Uterus (tissue), 2 donors: ENCODE results near the gene AMOTL1.

Experiments used
- CTCF ChIP-seq, 4 experiments: fragments of 200-600 bp in 2 of 4; fragments of 450-650 bp in 2 of 4; sonication (generic) in 2 of 4; IDR thresholded peaks; one replicate each; pipeline ENCODE4 v1.5.1; 2016 to 2019; ENCODE audit warnings: antibody characterized with exemption in 4 of 4, mild to moderate bottlenecking in 2 of 4, moderate library complexity in 1 of 4
- POLR2A ChIP-seq, 2 donors: fragments of 450-650 bp; IDR thresholded peaks; one replicate each; pipeline ENCODE4 v1.6.1; 2016; ENCODE audit warnings: antibody characterized with exemption in 2 of 2, mild to moderate bottlenecking in 1 of 2, moderate library complexity in 1 of 2

GRCh38 chr11:94771951-94772350, 3.8 kb downstream of the AMOTL1 start:
- no peak for TF ChIP-seq CTCF (IDR thresholded peaks at IDR 0.05)
- no peak for TF ChIP-seq POLR2A (IDR thresholded peaks at IDR 0.05)
